Parathyroid adenoma (tissue), 2 donors: ENCODE data around the gene SDSL.

ENCODE experiments used
- H2AFZ ChIP-seq: fragments of 300-600 bp; sonication (generic); one replicate; pipeline ENCODE4 v1.7.0; 2017; ENCODE audit warnings: antibody characterized with exemption, mild to moderate bottlenecking
- H3K27ac ChIP-seq: fragments of 300-600 bp; sonication (generic); one replicate; pipeline ENCODE4 v1.7.0; 2017
- H3K27me3 ChIP-seq: fragments of 300-600 bp; sonication (generic); one replicate; pipeline ENCODE4 v1.7.0; 2017; ENCODE audit warnings: low read length; ENCODE audit not compliant: control insufficient read depth, insufficient read depth
- H3K36me3 ChIP-seq: fragments of 300-600 bp; sonication (generic); one replicate; pipeline ENCODE4 v1.7.0; 2017; ENCODE audit warnings: low read length; ENCODE audit not compliant: control insufficient read depth, insufficient read depth
- H3K4me1 ChIP-seq: fragments of 300-600 bp; sonication (generic); one replicate; pipeline ENCODE4 v1.7.0; 2017; ENCODE audit warnings: control low read depth
- H3K4me2 ChIP-seq: fragments of 300-600 bp; sonication (generic); one replicate; pipeline ENCODE4 v1.7.0; 2017; ENCODE audit warnings: low read length
- H3K4me3 ChIP-seq: fragments of 300-600 bp; sonication (generic); one replicate; pipeline ENCODE4 v1.7.0; 2017; ENCODE audit warnings: low read depth, low read length
- H3K79me2 ChIP-seq: fragments of 300-600 bp; sonication (generic); one replicate; pipeline ENCODE4 v1.7.0; 2017; ENCODE audit warnings: control low read depth
- H3K9ac ChIP-seq: fragments of 300-600 bp; sonication (generic); one replicate; pipeline ENCODE4 v1.7.0; 2017; ENCODE audit warnings: mild to moderate bottlenecking
- H3K9me3 ChIP-seq: fragments of 300-600 bp; sonication (generic); one replicate; pipeline ENCODE4 v1.7.0; 2017; ENCODE audit warnings: low read length; ENCODE audit not compliant: control insufficient read depth
- TF ChIP-seq, protein P1 (sequence below): fragments of 300-600 bp; sonication (generic); IDR thresholded peaks from one replicate; pipeline ENCODE4 v1.7.0; 2017; ENCODE audit warnings: antibody characterized with exemption, mild to moderate bottlenecking
- donor health status: primary hyperparathyroidism.

SDSL gene

DNA sequence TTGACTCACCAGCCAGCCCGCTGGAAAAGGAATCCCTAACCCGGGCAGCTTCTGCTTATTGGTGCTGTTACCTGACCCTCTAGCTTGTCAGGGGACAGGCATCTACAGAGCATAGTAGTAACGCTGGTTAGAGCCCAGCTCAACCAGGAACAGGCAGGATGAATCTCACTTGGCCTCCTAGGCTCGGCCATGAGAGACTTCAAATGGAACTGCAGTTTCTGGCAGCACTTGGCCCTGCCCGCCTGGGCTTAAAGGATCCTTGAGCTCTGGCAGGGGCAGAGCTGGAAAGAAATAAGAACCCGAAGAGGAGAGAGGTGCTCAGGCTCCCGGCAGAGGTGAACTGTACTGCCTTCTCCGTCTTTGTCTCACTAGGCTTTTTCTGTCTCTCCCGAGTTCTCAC lies 51.8 kb downstream of the SDSL start:
- TF ChIP-seq, protein P1, sequence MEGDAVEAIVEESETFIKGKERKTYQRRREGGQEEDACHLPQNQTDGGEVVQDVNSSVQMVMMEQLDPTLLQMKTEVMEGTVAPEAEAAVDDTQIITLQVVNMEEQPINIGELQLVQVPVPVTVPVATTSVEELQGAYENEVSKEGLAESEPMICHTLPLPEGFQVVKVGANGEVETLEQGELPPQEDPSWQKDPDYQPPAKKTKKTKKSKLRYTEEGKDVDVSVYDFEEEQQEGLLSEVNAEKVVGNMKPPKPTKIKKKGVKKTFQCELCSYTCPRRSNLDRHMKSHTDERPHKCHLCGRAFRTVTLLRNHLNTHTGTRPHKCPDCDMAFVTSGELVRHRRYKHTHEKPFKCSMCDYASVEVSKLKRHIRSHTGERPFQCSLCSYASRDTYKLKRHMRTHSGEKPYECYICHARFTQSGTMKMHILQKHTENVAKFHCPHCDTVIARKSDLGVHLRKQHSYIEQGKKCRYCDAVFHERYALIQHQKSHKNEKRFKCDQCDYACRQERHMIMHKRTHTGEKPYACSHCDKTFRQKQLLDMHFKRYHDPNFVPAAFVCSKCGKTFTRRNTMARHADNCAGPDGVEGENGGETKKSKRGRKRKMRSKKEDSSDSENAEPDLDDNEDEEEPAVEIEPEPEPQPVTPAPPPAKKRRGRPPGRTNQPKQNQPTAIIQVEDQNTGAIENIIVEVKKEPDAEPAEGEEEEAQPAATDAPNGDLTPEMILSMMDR = no peak
- peaks cover 26% of the 10 kb centered on the region for H3K27me3 ChIP-seq
- H3K4me2 ChIP-seq = no peak overlapping the region
- H3K9me3 ChIP-seq = no peaks in the 10 kb centered on the region
- no peak overlapping the region for H3K9ac ChIP-seq
- H3K4me1 ChIP-seq = no peaks in the 10 kb centered on the region
- H2AFZ ChIP-seq = no peak overlapping the region
- no peak overlapping the region for H3K27ac ChIP-seq
- H3K4me3 ChIP-seq = no peak overlapping the region
- H3K79me2 ChIP-seq = no peaks in the 10 kb centered on the region
- no peaks in the 10 kb centered on the region for H3K36me3 ChIP-seq

DNA sequence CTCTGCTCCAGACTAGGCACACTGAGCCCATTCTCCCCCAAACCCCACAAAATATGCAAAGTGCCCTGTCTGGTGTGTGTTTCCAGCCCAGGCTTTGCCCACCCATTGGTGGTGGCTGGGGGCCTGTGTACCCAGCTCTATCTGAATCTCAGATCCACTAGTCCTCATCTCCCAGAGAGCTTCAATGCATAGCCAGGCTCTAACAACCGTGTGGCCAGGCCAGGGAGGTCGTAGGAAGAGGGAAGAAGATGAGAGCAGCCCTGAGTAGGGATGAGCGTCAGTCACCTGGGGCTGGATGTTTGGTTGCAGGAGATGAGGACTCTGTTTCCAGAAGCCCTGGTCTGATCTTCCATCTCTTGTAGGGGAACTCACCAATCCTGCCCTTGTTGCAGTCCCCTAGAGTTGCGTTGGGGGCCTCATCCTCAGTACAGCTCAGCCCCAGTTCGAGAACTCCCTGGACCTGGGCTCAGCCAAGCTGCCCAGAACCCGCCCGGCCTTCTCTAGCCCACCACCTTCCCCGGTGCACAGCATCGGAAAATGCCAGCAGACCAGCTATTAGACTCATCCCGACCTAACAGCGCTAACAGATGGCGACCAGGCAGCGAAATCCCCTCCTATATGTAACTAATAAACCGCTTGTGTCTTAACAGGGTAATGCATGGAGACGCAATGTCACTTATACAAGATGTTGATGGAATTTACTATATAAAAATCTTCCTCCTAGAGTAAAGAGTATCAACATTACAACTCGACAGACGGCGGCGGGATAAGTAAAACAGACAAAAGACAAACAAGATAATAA lies 52.7 kb downstream of the SDSL start:
- Histone ChIP-seq H2AFZ (no peak overlapping the region), H3K9ac (no peak overlapping the region), H3K4me1 (no peaks in the 10 kb centered on the region), H3K27ac (no peak overlapping the region), H3K4me2 (no peak overlapping the region), H3K27me3 (peaks cover 20% of the 10 kb centered on the region), H3K79me2 (no peaks in the 10 kb centered on the region), H3K36me3 (no peaks in the 10 kb centered on the region), H3K4me3 (no peak overlapping the region), H3K9me3 (no peaks in the 10 kb centered on the region)
- TF ChIP-seq, protein P1 = no peak

DNA sequence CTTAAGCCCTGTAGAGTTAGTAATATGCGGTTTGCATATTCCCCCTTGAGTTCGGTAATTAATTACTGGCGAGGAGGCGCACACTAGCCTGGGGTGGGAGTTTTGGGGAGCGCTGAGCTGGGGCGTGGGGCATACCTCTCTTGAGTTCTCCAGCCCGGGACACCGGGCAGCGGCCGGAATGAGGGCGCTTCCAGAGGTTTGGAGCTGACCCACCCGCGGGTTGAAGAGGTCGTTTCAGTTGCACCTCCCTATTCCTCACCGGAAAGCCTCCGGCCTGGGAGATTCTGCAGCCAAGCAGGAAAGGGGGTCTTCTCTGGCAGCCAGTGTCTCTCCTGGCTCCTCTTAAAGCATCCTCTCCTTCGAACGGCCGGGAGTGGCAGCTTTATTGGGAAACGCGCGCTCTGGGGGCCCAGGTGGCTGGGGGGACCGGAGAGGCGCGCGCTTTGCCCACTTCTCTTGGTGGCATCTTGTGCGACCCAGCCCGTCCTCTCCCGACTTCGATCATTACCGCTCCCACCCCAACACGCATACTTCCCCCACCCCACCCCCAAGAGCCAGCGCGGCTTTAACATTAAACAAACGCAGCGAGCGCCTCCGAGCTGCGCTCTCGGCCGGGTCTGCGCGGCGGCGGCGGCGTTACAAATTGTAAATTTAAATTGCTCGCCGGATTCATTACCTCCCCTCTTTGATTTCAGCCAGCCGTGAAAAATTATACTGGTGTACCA lies 53.4 kb downstream of the SDSL start:
- Histone ChIP-seq H3K27me3 (peaks cover 18% of the 10 kb centered on the region), H3K4me3 (no peak overlapping the region), H3K36me3 (no peaks in the 10 kb centered on the region), H3K9ac (no peak overlapping the region), H3K4me1 (no peaks in the 10 kb centered on the region), H3K27ac (no peak overlapping the region), H3K79me2 (no peaks in the 10 kb centered on the region), H3K4me2 (no peak overlapping the region), H3K9me3 (no peaks in the 10 kb centered on the region), H2AFZ (no peak overlapping the region)
- TF ChIP-seq, protein P1 = no peak

DNA sequence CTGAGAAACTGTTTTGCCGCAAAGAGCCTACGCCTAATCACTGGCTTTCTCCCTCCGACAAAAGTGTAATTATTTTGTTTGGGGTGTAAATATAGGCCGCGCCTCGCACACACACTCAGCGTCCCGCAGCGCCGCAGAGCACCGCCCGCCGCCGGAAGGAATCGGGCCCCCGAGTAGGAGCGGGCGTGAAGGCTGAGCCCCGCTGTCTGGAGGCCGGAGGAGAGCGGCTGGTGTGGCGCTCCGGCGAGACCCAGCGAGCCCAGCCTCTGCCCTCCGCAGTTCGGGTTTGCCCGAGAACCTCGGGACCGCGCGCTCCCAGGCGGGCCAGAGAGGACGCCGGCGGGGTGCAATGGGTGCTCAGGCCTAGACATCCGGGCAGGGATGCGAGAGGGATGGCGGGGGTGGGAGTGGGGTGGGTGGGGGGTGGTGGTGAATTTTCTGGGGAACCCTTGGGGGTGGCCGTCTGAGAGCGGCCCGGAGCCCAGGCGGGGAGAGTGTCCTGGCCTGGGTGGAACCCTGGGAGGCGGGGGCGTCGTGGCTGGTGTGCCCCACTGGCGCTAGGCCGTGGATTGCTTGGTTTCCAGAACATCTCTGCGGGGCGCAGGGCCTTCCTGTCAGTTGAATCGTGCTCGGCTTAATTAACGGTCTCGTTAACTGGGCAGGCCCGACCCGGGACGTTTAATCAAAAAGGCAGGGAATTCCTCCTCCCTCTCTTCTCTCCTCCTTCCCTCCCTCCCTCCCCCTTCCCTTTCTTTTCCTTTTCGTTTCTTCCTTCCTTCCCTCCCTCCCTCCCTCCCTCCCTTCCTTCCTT lies 54.2 kb downstream of the SDSL start:
- no peaks in the 10 kb centered on the region for H3K4me1 ChIP-seq
- no peaks in the 10 kb centered on the region for H3K79me2 ChIP-seq
- H3K36me3 ChIP-seq = no peaks in the 10 kb centered on the region
- H3K4me2 ChIP-seq = no peak overlapping the region
- H2AFZ ChIP-seq = no peak overlapping the region
- no peaks in the 10 kb centered on the region for H3K9me3 ChIP-seq
- TF ChIP-seq, protein P1 = no peak
- no peak overlapping the region for H3K9ac ChIP-seq
- no peak overlapping the region for H3K4me3 ChIP-seq
- peaks cover 11% of the 10 kb centered on the region for H3K27me3 ChIP-seq
- no peak overlapping the region for H3K27ac ChIP-seq
